H1 (cell line): Measurements from ENCODE around the gene TMEM125. TPM values are rescaled to one million over a fixed set of nuclear protein-coding genes. Genes with fewer than 3 reads are reported as not detected.

Experiments
- CTCF ChIA-PET: fragments of 300-600 bp; sonication (Branson Sonifier 250); formaldehyde crosslinking; loops from one replicate; lab custom pipeline; 2021; ENCODE audit not compliant: partially characterized antibody; lab: Charles Lee
- POLR2A ChIA-PET: fragments of 300-600 bp; sonication (Branson Sonifier 250); formaldehyde crosslinking; loops from one replicate; lab custom pipeline; 2021; ENCODE audit warnings: inconsistent platforms; ENCODE audit not compliant: partially characterized antibody; lab: Charles Lee
- DNase-seq, 2 experiments: peaks; one replicate each; pipeline versions ENCODE4 v3.0.0 to v3.0.0-alpha.2; 2010 to 2022; ENCODE audit warnings: low spot score in 2 of 2, low read depth in 1 of 2, mixed read lengths in 1 of 2
- FAIRE-seq: peaks from 2 replicates; lab custom pipeline; 2011; peaks lifted over from hg19 to GRCh38; lab: Jason Lieb, UNC
- H2AFZ ChIP-seq: 2 replicates; pipeline ENCODE4 v1.8.1; 2012; ENCODE audit warnings: low read length, inconsistent platforms
- H2AK5ac ChIP-seq: 2 replicates; pipeline ENCODE4 v1.6.1; 2013; ENCODE audit warnings: low read depth, low read length
- H2BK120ac ChIP-seq: replicated peaks from 2 replicates; pipeline ENCODE3; 2013; ENCODE audit warnings: low read depth, low read length, inconsistent platforms
- H2BK12ac ChIP-seq: 2 replicates; pipeline ENCODE4 v1.6.1; 2013; ENCODE audit warnings: low read depth, low read length
- H2BK15ac ChIP-seq: 2 replicates; pipeline ENCODE4 v1.6.1; 2013; ENCODE audit warnings: low read length
- H2BK20ac ChIP-seq: 2 replicates; pipeline ENCODE4 v1.6.1; 2013; ENCODE audit warnings: low read length
- H2BK5ac ChIP-seq: 2 replicates; pipeline ENCODE4 v1.6.1; 2013; ENCODE audit warnings: low read depth, low read length
- H3K14ac ChIP-seq: 2 replicates; pipeline ENCODE4 v1.6.1; 2013; ENCODE audit warnings: inconsistent platforms; ENCODE audit not compliant: insufficient read length
- H3K18ac ChIP-seq: 2 replicates; pipeline ENCODE4 v1.6.1; 2013; ENCODE audit warnings: low read length; ENCODE audit errors: extremely low read depth
- H3K23ac ChIP-seq: 2 replicates; pipeline ENCODE4 v1.6.1; 2013; ENCODE audit warnings: inconsistent platforms; ENCODE audit not compliant: insufficient read length
- H3K23me2 ChIP-seq: 2 replicates; pipeline ENCODE4 v1.6.1; 2013; ENCODE audit warnings: low read depth, low read length
- H3K27ac ChIP-seq: 2 replicates; pipeline ENCODE4 v1.6.1; 2011; ENCODE audit warnings: low read depth, low read length, inconsistent platforms
- H3K27me3 ChIP-seq, 4 experiments: replicated peaks in 1 of 4; 1 replicate in 1 of 4; 2 replicates in 3 of 4; pipeline versions ENCODE4 v1.6.1 to v1.8.1; 2011 to 2013; ENCODE audit warnings: low read length in 3 of 4, mild to moderate bottlenecking in 3 of 4, inconsistent platforms in 2 of 4, mixed read lengths in 2 of 4, moderate library complexity in 1 of 4; ENCODE audit not compliant: control insufficient read depth in 3 of 4, insufficient read depth in 3 of 4; ENCODE audit errors: extremely low read depth in 1 of 4
- H3K36me3 ChIP-seq, 4 experiments: 2 replicates each; pipeline versions ENCODE4 v1.6.1 to v1.8.1; 2011 to 2013; ENCODE audit warnings: mild to moderate bottlenecking in 4 of 4, low read length in 3 of 4, moderate library complexity in 2 of 4, control low read depth in 1 of 4, inconsistent platforms in 1 of 4; ENCODE audit not compliant: insufficient read depth in 4 of 4, control insufficient read depth in 2 of 4
- H3K4ac ChIP-seq: replicated peaks from 2 replicates; pipeline ENCODE3; 2013; ENCODE audit warnings: low read length, low read depth, mixed read lengths, inconsistent platforms; ENCODE audit not compliant: insufficient read length
- H3K4me1 ChIP-seq, 4 experiments: replicated peaks in 1 of 4; 1 replicate in 1 of 4; 2 replicates in 3 of 4; pipeline versions ENCODE4 v1.6.1 to v1.8.1; 2011 to 2013; ENCODE audit warnings: low read length in 3 of 4, inconsistent platforms in 2 of 4, mixed read lengths in 1 of 4; ENCODE audit not compliant: insufficient read depth in 4 of 4, control insufficient read depth in 3 of 4
- H3K4me2 ChIP-seq, 2 experiments: 2 replicates each; pipeline versions ENCODE4 v1.6.1 to v1.8.1; 2011 to 2013; ENCODE audit warnings: low read depth in 2 of 2, low read length in 2 of 2, control low read depth in 1 of 2, inconsistent platforms in 1 of 2, mild to moderate bottlenecking in 1 of 2; ENCODE audit not compliant: insufficient read depth in 1 of 2
- H3K4me3 ChIP-seq, 4 experiments: fragments of 200-600, 300-600 bp in 1 of 4; sonication (generic), shearing (Covaris generic), sonication (Bioruptor Twin) in 1 of 4; 2 replicates each; pipeline versions ENCODE4 v1.5.1 to v1.8.1; 2011 to 2016; ENCODE audit warnings: low read length in 4 of 4, low read depth in 3 of 4, control low read depth in 2 of 4, inconsistent platforms in 2 of 4, mild to moderate bottlenecking in 2 of 4, mixed read lengths in 1 of 4, moderate library complexity in 1 of 4; ENCODE audit not compliant: insufficient read depth in 2 of 4; ENCODE audit errors: extremely low read depth in 1 of 4
- H3K56ac ChIP-seq: replicated peaks from 2 replicates; pipeline ENCODE3; 2013; ENCODE audit warnings: low read depth, mild to moderate bottlenecking, mixed read lengths, low read length, inconsistent platforms; ENCODE audit not compliant: insufficient read length
- H3K79me1 ChIP-seq: 2 replicates; pipeline ENCODE4 v1.6.1; 2013; ENCODE audit warnings: low read depth, low read length, control low read depth
- H3K79me2 ChIP-seq, 2 experiments: 2 replicates each; pipeline versions ENCODE4 v1.6.1 to v1.8.1; 2012 to 2013; ENCODE audit warnings: low read length in 2 of 2, mild to moderate bottlenecking in 2 of 2, inconsistent platforms in 1 of 2; ENCODE audit not compliant: insufficient read depth in 2 of 2, control insufficient read depth in 1 of 2
- H3K9ac ChIP-seq, 4 experiments: replicated peaks in 1 of 4; 1 replicate in 1 of 4; 2 replicates in 3 of 4; pipeline versions ENCODE4 v1.6.1 to v1.8.1; 2011 to 2013; ENCODE audit warnings: low read depth in 3 of 4, low read length in 3 of 4, control low read depth in 2 of 4, mild to moderate bottlenecking in 2 of 4, moderate library complexity in 2 of 4, inconsistent platforms in 1 of 4; ENCODE audit errors: extremely low read depth in 1 of 4
- H3K9me3 ChIP-seq, 2 experiments: 2 replicates each; pipeline versions ENCODE4 v1.6.1 to v1.8.1; 2012 to 2013; ENCODE audit warnings: mild to moderate bottlenecking in 2 of 2, moderate library complexity in 2 of 2, control low read depth in 1 of 2, inconsistent platforms in 1 of 2, low read depth in 1 of 2, low read length in 1 of 2, mixed read lengths in 1 of 2; ENCODE audit not compliant: insufficient read depth in 2 of 2
- H4K20me1 ChIP-seq, 2 experiments: replicated peaks in 1 of 2; 2 replicates each; pipeline versions ENCODE3 to v1.8.1; 2011 to 2013; ENCODE audit warnings: inconsistent platforms in 2 of 2, low read length in 2 of 2, mild to moderate bottlenecking in 1 of 2; ENCODE audit not compliant: insufficient read depth in 2 of 2, control insufficient read depth in 1 of 2
- H4K5ac ChIP-seq: 2 replicates; pipeline ENCODE4 v1.6.1; 2013; ENCODE audit warnings: low read length, low read depth, mixed read lengths, inconsistent platforms; ENCODE audit not compliant: insufficient read length
- H4K8ac ChIP-seq: 2 replicates; pipeline ENCODE4 v1.8.0; 2013; ENCODE audit warnings: mild to moderate bottlenecking, moderate library complexity, low read length, inconsistent platforms; ENCODE audit not compliant: insufficient read depth; ENCODE audit errors: extremely low read depth
- H4K91ac ChIP-seq: replicated peaks from 2 replicates; pipeline ENCODE3; 2013; ENCODE audit warnings: low read length, mixed read lengths, inconsistent platforms; ENCODE audit not compliant: insufficient read length
- E2F6 ChIP-seq: IDR thresholded peaks from 2 replicates; pipeline ENCODE4 v1.6.1; 2012; ENCODE audit warnings: inconsistent platforms
- GABPA ChIP-seq: IDR thresholded peaks from 2 replicates; pipeline ENCODE4 v1.6.1; 2011; ENCODE audit warnings: mild to moderate bottlenecking, low read length, moderate library complexity, borderline replicate concordance; ENCODE audit not compliant: insufficient read depth
- RFX5 ChIP-seq: IDR thresholded peaks from 2 replicates; pipeline ENCODE4 v1.6.1; 2011; ENCODE audit warnings: low read depth, low read length, improper control_type of control experiment, borderline replicate concordance
- SAP30 ChIP-seq: fragments of 300-600 bp; sonication (generic); IDR thresholded peaks from 2 replicates; pipeline ENCODE4 v1.7.1; 2012; ENCODE audit warnings: low read length, moderate library complexity, mild to moderate bottlenecking, inconsistent platforms; ENCODE audit not compliant: insufficient read depth, insufficient replicate concordance
- SUZ12 ChIP-seq: fragments of 200-600 bp; sonication (generic); IDR thresholded peaks from 2 replicates; pipeline ENCODE4 v1.6.1; 2012; ENCODE audit warnings: mild to moderate bottlenecking, inconsistent platforms, low read length, moderate library complexity, mixed read lengths
- WGBS, 2 experiments: shearing (Covaris generic) in 1 of 2; methylation state at CpG; one replicate each; pipeline versions ENCODE4 v1.1.6 to v1.1.7; 2013 to 2015; ENCODE audit warnings: low lambda C conversion rate in 2 of 2, mixed read lengths in 2 of 2, inconsistent platforms in 1 of 2, low coverage in 1 of 2, missing lambda C conversion rate in 1 of 2; ENCODE audit not compliant: insufficient replicate concordance in 2 of 2, insufficient coverage in 1 of 2, insufficient read length in 1 of 2; ENCODE audit errors: extremely low coverage in 1 of 2, missing lambda C conversion rate in 1 of 2; 5-methylcytosine and 5-hydroxymethylcytosine counted together
- polyA plus RNA-seq, 7 experiments: library from polyadenylated mRNA; depleted of rRNA in 3 of 7; stranded (reverse) in 5 of 7; unstranded in 2 of 7; fragments of >200 nt in 5 of 7; fragments of 200-250 nt in 2 of 7; gene quantifications; 1 replicate in 5 of 7; 2 replicates in 1 of 7; 4 replicates in 1 of 7; pipeline versions ENCODE4 v1.2.1 to v1.2.3, GENCODE V29; 2011 to 2013; ENCODE audit warnings: missing spikeins in 2 of 7, mixed read lengths in 2 of 7
- total RNA-seq: library from RNA; stranded (reverse); fragmentation: NEBNext Ultra II Directional; extraction: Animal tissue kit (Norgen Biotek cat#: 25700); gene quantifications from 2 replicates; pipeline ENCODE4 v1.2.1, GENCODE V29; 2021
- TF ChIP-seq, protein P1 (sequence below): IDR thresholded peaks from 2 replicates; pipeline ENCODE4 v1.6.1; 2011; ENCODE audit warnings: low read length, improper control_type of control experiment

The TMEM125 gene
- total and polyA plus RNA-seq, 2 of the 8 experiments (the other 6 are each of a cell fraction or from before 2014, with no cell fraction given), result 26.5 to 46.7 TPM

GRCh38 chr1:43304314-43304681 lies 34.5 kb downstream of the TMEM125 start:
- no peaks in the 10 kb centered on the region for H3K23me2 ChIP-seq
- WGBS, 2 experiments, result 86% methylated on average over 8 of the region's 8 CpGs; no CpG with 5 or more reads in 1 of the 2 experiments
- CTCF ChIA-PET, result interaction anchor here (0.7 to 3.1 kb wide), 5 partner anchors 16 to 115 kb away, joined by 3 to 12 read pairs (median 4); partner anchors contain the start of gene C1orf210
- H3K4me1 ChIP-seq, result peaks cover 0 to 2% (median 2%) of the 10 kb centered on the region in 4 experiments; a peak in 3 of 7 replicates
- H3K18ac ChIP-seq, result no peak overlapping the region
- H3K4me2 ChIP-seq, result no peak overlapping the region
- POLR2A ChIA-PET, result interaction anchor here (0.7 kb wide), 1 partner anchor 150 kb away, joined by 3 read pairs; the partner anchor contains the start of gene HYI
- H3K9ac ChIP-seq, result no peak overlapping the region
- no peak overlapping the region for H3K14ac ChIP-seq
- H4K8ac ChIP-seq, result no peak overlapping the region
- H2AK5ac ChIP-seq, result no peak overlapping the region
- H2BK20ac ChIP-seq, result no peak overlapping the region
- H3K27me3 ChIP-seq, result no peaks in the 10 kb centered on the region
- H3K36me3 ChIP-seq, result no peaks in the 10 kb centered on the region
- H2BK12ac ChIP-seq, result no peak overlapping the region
- peak overlapping the region; percentile 84; the same call in 1 of the 2 replicates for H2AFZ ChIP-seq
- no peak overlapping the region for H4K91ac ChIP-seq
- no peak overlapping the region for H3K56ac ChIP-seq
- H4K5ac ChIP-seq, result no peak overlapping the region
- H3K79me1 ChIP-seq, result no peaks in the 10 kb centered on the region
- H3K27ac ChIP-seq, result no peak overlapping the region
- H2BK5ac ChIP-seq, result no peak overlapping the region
- no peak overlapping the region for H2BK120ac ChIP-seq
- no peaks in the 10 kb centered on the region for H4K20me1 ChIP-seq
- H3K9me3 ChIP-seq, result no peaks in the 10 kb centered on the region
- no peaks in the 10 kb centered on the region for H3K79me2 ChIP-seq
- FAIRE-seq (no peak), DNase-seq (no peak)
- H3K4me3 ChIP-seq, result no peak overlapping the region
- H2BK15ac ChIP-seq, result no peak overlapping the region
- no peak overlapping the region for H3K4ac ChIP-seq
- H3K23ac ChIP-seq, result no peak overlapping the region
- TF ChIP-seq SUZ12 (no peak), E2F6 (no peak), RFX5 (no peak), GABPA (no peak), SAP30 (no peak)
- TF ChIP-seq, protein P1, sequence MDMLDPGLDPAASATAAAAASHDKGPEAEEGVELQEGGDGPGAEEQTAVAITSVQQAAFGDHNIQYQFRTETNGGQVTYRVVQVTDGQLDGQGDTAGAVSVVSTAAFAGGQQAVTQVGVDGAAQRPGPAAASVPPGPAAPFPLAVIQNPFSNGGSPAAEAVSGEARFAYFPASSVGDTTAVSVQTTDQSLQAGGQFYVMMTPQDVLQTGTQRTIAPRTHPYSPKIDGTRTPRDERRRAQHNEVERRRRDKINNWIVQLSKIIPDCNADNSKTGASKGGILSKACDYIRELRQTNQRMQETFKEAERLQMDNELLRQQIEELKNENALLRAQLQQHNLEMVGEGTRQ, result no peak
